WTC11 (cell line): ENCODE measurements around the gene EEFSEC. TPM values are rescaled to one million over a fixed set of nuclear protein-coding genes. Genes with fewer than 3 reads are reported as not detected.

ENCODE experiments used
- ATAC-seq: fragments of 200-7000 bp; cut with Tn5 transposase; 2 replicates; pipeline ENCODE4 v1.10.0; 2021; ENCODE audit warnings: mild to moderate bottlenecking, moderate library complexity
- CTCF ChIA-PET: fragments of 300-600 bp; sonication (Branson Sonifier 250); formaldehyde crosslinking; loops from one replicate; lab custom pipeline; 2021; ENCODE audit warnings: antibody characterized with exemption; lab: Charles Lee
- POLR2A ChIA-PET: fragments of 350-600 bp; sonication (Branson Sonifier 250); formaldehyde crosslinking; loops from one replicate; lab custom pipeline; 2021; ENCODE audit warnings: antibody characterized with exemption; lab: Charles Lee
- DNase-seq: peaks from one replicate; pipeline ENCODE4 v3.0.0; 2021; ENCODE audit warnings: low spot score
- H3K27ac Mint-ChIP-seq: 2 replicates; pipeline ENCODE4 v1.8.0; 2021; ENCODE audit warnings: mixed read lengths
- H3K27me3 Mint-ChIP-seq: 2 replicates; pipeline ENCODE4 v1.8.0; 2021; ENCODE audit warnings: low read depth, mild to moderate bottlenecking, moderate library complexity, mixed read lengths
- H3K36me3 Mint-ChIP-seq: 2 replicates; pipeline ENCODE4 v1.8.0; 2021; ENCODE audit warnings: mixed read lengths
- H3K4me1 Mint-ChIP-seq: 2 replicates; pipeline ENCODE4 v1.8.0; 2022; ENCODE audit warnings: mixed read lengths
- H3K4me3 Mint-ChIP-seq: 2 replicates; pipeline ENCODE4 v1.8.0; 2021; ENCODE audit warnings: mild to moderate bottlenecking, moderate library complexity, mixed read lengths
- H3K9me3 Mint-ChIP-seq: 2 replicates; pipeline ENCODE4 v1.8.0; 2021; ENCODE audit warnings: mixed read lengths
- ATF1 ChIP-seq: sonication (generic); formaldehyde crosslinking; IDR thresholded peaks from 2 replicates; pipeline ENCODE4 v1.8.1; 2023; ENCODE audit warnings: mild to moderate bottlenecking, moderate library complexity, missing genetic modification reagents
- CBFB ChIP-seq: sonication (generic); formaldehyde crosslinking; IDR thresholded peaks from 2 replicates; pipeline ENCODE4 v1.8.1; 2022; ENCODE audit warnings: mild to moderate bottlenecking, low read depth, missing genetic modification reagents
- CREM ChIP-seq: sonication (generic); formaldehyde crosslinking; IDR thresholded peaks from 2 replicates; pipeline ENCODE4 v1.8.1; 2022; ENCODE audit warnings: mild to moderate bottlenecking, missing genetic modification reagents, moderate library complexity
- EMX1 ChIP-seq: fragments of 250-450 bp; sonication (Bioruptor Pico); IDR thresholded peaks from 2 replicates; pipeline ENCODE4 v1.8.0; 2021; ENCODE audit warnings: mild to moderate bottlenecking
- FOXK1 ChIP-seq: sonication (generic); formaldehyde crosslinking; IDR thresholded peaks from 2 replicates; pipeline ENCODE4 v1.8.0; 2022; ENCODE audit warnings: mild to moderate bottlenecking, moderate library complexity, missing genetic modification reagents
- GABPB1 ChIP-seq: sonication (generic); formaldehyde crosslinking; IDR thresholded peaks from 2 replicates; pipeline ENCODE4 v1.8.1; 2023; ENCODE audit warnings: mild to moderate bottlenecking, missing genetic modification reagents
- GRHL2 ChIP-seq: fragments of 250-450 bp; sonication (Bioruptor Pico); IDR thresholded peaks from 2 replicates; pipeline ENCODE4 v1.8.0; 2022; ENCODE audit warnings: mild to moderate bottlenecking, moderate library complexity; ENCODE audit not compliant: insufficient replicate concordance, severe bottlenecking
- JUN ChIP-seq: sonication (generic); formaldehyde crosslinking; IDR thresholded peaks from 2 replicates; pipeline ENCODE4 v1.8.0; 2023; ENCODE audit warnings: mild to moderate bottlenecking, missing genetic modification reagents
- MYBL2 ChIP-seq: sonication (generic); formaldehyde crosslinking; IDR thresholded peaks from 2 replicates; pipeline ENCODE4 v1.8.1; 2023; ENCODE audit warnings: mild to moderate bottlenecking, moderate library complexity, missing genetic modification reagents
- RELA ChIP-seq: sonication (generic); formaldehyde crosslinking; IDR thresholded peaks from 2 replicates; pipeline ENCODE4 v1.8.1; 2022; ENCODE audit warnings: missing genetic modification reagents, mild to moderate bottlenecking, borderline replicate concordance
- SOX15 ChIP-seq: fragments of 250-450 bp; sonication (Bioruptor Pico); IDR thresholded peaks from 2 replicates; pipeline ENCODE4 v1.9.0; 2021; ENCODE audit warnings: mild to moderate bottlenecking
- TP53 ChIP-seq: sonication (generic); formaldehyde crosslinking; IDR thresholded peaks from 2 replicates; pipeline ENCODE4 v1.8.1; 2023; ENCODE audit warnings: mild to moderate bottlenecking, missing genetic modification reagents
- ZNF416 ChIP-seq: fragments of 250-450 bp; sonication (Bioruptor Pico); IDR thresholded peaks from 2 replicates; pipeline ENCODE4 v1.9.0; 2021; ENCODE audit warnings: mild to moderate bottlenecking, inconsistent platforms
- total RNA-seq: library from RNA; stranded (reverse); gene quantifications from 3 replicates; pipeline ENCODE4 v1.2.3, GENCODE V29; 2021
- TF ChIP-seq, protein P1 (sequence below): sonication (generic); formaldehyde crosslinking; IDR thresholded peaks from 2 replicates; pipeline ENCODE4 v1.8.1; 2022; ENCODE audit warnings: low read depth, mild to moderate bottlenecking, moderate library complexity, missing genetic modification reagents, borderline replicate concordance
- TF ChIP-seq, protein P2 (sequence below): fragments of 250-450 bp; sonication (Bioruptor Pico); IDR thresholded peaks from 2 replicates; pipeline ENCODE4 v1.9.0; 2021; ENCODE audit warnings: mild to moderate bottlenecking, borderline replicate concordance
- TF ChIP-seq, protein P3 (sequence below): sonication (generic); formaldehyde crosslinking; IDR thresholded peaks from 2 replicates; pipeline ENCODE4 v1.8.0; 2023; ENCODE audit warnings: missing genetic modification reagents, mild to moderate bottlenecking, borderline replicate concordance
- TF ChIP-seq, protein P4 (sequence below): sonication (generic); formaldehyde crosslinking; IDR thresholded peaks from 2 replicates; pipeline ENCODE4 v1.8.0; 2022; ENCODE audit warnings: missing genetic modification reagents
- TF ChIP-seq, protein P5 (sequence below): sonication (generic); formaldehyde crosslinking; conservative IDR thresholded peaks from 2 replicates; pipeline ENCODE4 v1.8.1; 2023; ENCODE audit warnings: mild to moderate bottlenecking, low read depth, missing genetic modification reagents, moderate library complexity
- TF ChIP-seq, protein P6 (sequence below): sonication (generic); formaldehyde crosslinking; IDR thresholded peaks from 2 replicates; pipeline ENCODE4 v1.8.1; 2023; ENCODE audit warnings: mild to moderate bottlenecking, missing genetic modification reagents, moderate library complexity

The EEFSEC gene
- total RNA-seq, 1 experiment from 2014 or later: 13.7 TPM

DNA sequence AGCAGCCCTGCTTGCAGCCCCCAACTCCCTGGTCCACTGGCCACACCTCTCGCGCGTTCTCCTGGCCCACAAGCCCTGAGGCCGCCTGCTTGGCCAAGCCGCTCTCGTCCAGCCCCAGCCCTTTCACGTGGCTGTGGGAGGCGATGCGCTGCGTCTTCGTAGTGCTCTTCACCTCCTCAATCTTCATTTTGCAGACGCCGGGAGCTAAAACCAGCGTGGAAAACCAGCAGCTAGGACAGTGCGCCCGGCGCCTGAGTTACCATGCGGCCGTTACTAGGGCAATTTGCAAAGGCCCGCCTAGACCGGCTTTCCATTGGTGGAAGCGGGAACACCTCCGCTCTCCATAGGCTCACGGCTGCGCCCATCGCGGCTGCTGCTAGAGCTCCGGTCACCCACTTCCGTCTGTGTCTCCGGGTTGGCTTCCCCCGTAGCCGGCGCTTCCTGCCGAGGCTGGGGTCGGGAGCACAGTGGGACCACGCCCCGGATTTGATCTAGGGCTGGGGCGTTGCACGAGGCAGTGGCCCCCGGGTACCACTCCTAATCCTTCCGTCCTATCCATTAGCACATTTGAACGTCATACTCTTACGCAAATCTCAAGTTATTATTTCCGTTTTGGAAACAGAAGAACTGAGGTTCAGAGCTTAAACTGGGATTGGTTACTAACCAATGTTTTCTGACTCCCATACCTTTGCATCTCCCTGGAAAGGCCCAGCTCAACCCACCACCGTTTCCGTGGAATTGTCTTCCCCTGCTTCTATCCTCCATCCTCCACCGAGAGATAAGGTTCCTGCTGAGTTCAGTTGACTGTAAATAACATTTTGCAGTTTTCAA lies 29.5 kb upstream of the EEFSEC start, which contains the start of gene RUVBL1:
TSS of gene RUVBL1 (minus strand) at position 275 of the 831 bp plus-strand sequence. CDS start at position 187, 88 bp downstream.
- peaks cover 11% of the 10 kb centered on the region for H3K27me3 Mint-ChIP-seq
- peak within 1 kb of the TSS; percentile 95 for H3K27ac Mint-ChIP-seq
- 0 out of 2 replicates have a peak, but pooled peaks cover 7% of the 10 kb centered on the region for H3K9me3 Mint-ChIP-seq
- ATAC-seq (peak; percentile 99), DNase-seq (peak; percentile 98)
- peak within 1 kb of the TSS; percentile 97 for H3K4me3 Mint-ChIP-seq
- peaks cover 11% of the 10 kb centered on the region for H3K36me3 Mint-ChIP-seq
- CTCF ChIA-PET: interaction anchor here (1.0 to 2.4 kb wide), 8 partner anchors 10 to 444 kb away, joined by 3 to 26 read pairs (median 4); partner anchors contain the start of gene EEFSEC
- POLR2A ChIA-PET: interaction anchor here (0.9 to 1.5 kb wide), 3 partner anchors 10 to 30 kb away, joined by 3 to 5 read pairs (median 4); no protein-coding TSS in a partner anchor
- peaks cover 15% of the 10 kb centered on the region for H3K4me1 Mint-ChIP-seq
- TF ChIP-seq EMX1 (CRISPR knock-in tag): no peak
- TF ChIP-seq, protein P1, sequence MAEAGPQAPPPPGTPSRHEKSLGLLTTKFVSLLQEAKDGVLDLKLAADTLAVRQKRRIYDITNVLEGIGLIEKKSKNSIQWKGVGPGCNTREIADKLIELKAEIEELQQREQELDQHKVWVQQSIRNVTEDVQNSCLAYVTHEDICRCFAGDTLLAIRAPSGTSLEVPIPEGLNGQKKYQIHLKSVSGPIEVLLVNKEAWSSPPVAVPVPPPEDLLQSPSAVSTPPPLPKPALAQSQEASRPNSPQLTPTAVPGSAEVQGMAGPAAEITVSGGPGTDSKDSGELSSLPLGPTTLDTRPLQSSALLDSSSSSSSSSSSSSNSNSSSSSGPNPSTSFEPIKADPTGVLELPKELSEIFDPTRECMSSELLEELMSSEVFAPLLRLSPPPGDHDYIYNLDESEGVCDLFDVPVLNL (CRISPR knock-in tag): no peak
- TF ChIP-seq, protein P2, sequence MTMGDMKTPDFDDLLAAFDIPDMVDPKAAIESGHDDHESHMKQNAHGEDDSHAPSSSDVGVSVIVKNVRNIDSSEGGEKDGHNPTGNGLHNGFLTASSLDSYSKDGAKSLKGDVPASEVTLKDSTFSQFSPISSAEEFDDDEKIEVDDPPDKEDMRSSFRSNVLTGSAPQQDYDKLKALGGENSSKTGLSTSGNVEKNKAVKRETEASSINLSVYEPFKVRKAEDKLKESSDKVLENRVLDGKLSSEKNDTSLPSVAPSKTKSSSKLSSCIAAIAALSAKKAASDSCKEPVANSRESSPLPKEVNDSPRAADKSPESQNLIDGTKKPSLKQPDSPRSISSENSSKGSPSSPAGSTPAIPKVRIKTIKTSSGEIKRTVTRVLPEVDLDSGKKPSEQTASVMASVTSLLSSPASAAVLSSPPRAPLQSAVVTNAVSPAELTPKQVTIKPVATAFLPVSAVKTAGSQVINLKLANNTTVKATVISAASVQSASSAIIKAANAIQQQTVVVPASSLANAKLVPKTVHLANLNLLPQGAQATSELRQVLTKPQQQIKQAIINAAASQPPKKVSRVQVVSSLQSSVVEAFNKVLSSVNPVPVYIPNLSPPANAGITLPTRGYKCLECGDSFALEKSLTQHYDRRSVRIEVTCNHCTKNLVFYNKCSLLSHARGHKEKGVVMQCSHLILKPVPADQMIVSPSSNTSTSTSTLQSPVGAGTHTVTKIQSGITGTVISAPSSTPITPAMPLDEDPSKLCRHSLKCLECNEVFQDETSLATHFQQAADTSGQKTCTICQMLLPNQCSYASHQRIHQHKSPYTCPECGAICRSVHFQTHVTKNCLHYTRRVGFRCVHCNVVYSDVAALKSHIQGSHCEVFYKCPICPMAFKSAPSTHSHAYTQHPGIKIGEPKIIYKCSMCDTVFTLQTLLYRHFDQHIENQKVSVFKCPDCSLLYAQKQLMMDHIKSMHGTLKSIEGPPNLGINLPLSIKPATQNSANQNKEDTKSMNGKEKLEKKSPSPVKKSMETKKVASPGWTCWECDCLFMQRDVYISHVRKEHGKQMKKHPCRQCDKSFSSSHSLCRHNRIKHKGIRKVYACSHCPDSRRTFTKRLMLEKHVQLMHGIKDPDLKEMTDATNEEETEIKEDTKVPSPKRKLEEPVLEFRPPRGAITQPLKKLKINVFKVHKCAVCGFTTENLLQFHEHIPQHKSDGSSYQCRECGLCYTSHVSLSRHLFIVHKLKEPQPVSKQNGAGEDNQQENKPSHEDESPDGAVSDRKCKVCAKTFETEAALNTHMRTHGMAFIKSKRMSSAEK (CRISPR knock-in tag): no peak
- no peak for TF ChIP-seq ATF1 (CRISPR knock-in tag)
- TF ChIP-seq MYBL2: no peak; the same call in 1 of the 2 replicates
- TF ChIP-seq TP53 (CRISPR knock-in tag): 0 out of 2 replicates have a peak, but pooled peaks have one; percentile 56
- peak; percentile 84 for TF ChIP-seq GABPB1 (CRISPR knock-in tag)
- TF ChIP-seq, protein P3, sequence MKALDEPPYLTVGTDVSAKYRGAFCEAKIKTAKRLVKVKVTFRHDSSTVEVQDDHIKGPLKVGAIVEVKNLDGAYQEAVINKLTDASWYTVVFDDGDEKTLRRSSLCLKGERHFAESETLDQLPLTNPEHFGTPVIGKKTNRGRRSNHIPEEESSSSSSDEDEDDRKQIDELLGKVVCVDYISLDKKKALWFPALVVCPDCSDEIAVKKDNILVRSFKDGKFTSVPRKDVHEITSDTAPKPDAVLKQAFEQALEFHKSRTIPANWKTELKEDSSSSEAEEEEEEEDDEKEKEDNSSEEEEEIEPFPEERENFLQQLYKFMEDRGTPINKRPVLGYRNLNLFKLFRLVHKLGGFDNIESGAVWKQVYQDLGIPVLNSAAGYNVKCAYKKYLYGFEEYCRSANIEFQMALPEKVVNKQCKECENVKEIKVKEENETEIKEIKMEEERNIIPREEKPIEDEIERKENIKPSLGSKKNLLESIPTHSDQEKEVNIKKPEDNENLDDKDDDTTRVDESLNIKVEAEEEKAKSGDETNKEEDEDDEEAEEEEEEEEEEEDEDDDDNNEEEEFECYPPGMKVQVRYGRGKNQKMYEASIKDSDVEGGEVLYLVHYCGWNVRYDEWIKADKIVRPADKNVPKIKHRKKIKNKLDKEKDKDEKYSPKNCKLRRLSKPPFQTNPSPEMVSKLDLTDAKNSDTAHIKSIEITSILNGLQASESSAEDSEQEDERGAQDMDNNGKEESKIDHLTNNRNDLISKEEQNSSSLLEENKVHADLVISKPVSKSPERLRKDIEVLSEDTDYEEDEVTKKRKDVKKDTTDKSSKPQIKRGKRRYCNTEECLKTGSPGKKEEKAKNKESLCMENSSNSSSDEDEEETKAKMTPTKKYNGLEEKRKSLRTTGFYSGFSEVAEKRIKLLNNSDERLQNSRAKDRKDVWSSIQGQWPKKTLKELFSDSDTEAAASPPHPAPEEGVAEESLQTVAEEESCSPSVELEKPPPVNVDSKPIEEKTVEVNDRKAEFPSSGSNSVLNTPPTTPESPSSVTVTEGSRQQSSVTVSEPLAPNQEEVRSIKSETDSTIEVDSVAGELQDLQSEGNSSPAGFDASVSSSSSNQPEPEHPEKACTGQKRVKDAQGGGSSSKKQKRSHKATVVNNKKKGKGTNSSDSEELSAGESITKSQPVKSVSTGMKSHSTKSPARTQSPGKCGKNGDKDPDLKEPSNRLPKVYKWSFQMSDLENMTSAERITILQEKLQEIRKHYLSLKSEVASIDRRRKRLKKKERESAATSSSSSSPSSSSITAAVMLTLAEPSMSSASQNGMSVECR (CRISPR knock-in tag): no peak
- TF ChIP-seq JUN (CRISPR knock-in tag): no peak
- peak; percentile 38; the same call in 1 of the 2 replicates for TF ChIP-seq FOXK1 (CRISPR knock-in tag)
- no peak for TF ChIP-seq CREM (CRISPR knock-in tag)
- TF ChIP-seq, protein P4, sequence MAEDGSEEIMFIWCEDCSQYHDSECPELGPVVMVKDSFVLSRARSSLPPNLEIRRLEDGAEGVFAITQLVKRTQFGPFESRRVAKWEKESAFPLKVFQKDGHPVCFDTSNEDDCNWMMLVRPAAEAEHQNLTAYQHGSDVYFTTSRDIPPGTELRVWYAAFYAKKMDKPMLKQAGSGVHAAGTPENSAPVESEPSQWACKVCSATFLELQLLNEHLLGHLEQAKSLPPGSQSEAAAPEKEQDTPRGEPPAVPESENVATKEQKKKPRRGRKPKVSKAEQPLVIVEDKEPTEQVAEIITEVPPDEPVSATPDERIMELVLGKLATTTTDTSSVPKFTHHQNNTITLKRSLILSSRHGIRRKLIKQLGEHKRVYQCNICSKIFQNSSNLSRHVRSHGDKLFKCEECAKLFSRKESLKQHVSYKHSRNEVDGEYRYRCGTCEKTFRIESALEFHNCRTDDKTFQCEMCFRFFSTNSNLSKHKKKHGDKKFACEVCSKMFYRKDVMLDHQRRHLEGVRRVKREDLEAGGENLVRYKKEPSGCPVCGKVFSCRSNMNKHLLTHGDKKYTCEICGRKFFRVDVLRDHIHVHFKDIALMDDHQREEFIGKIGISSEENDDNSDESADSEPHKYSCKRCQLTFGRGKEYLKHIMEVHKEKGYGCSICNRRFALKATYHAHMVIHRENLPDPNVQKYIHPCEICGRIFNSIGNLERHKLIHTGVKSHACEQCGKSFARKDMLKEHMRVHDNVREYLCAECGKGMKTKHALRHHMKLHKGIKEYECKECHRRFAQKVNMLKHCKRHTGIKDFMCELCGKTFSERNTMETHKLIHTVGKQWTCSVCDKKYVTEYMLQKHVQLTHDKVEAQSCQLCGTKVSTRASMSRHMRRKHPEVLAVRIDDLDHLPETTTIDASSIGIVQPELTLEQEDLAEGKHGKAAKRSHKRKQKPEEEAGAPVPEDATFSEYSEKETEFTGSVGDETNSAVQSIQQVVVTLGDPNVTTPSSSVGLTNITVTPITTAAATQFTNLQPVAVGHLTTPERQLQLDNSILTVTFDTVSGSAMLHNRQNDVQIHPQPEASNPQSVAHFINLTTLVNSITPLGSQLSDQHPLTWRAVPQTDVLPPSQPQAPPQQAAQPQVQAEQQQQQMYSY (CRISPR knock-in tag): no peak
- no peak for TF ChIP-seq SOX15 (CRISPR knock-in tag)
- TF ChIP-seq CBFB (CRISPR knock-in tag): no peak; the same call in 1 of the 2 replicates
- no peak for TF ChIP-seq GRHL2
- TF ChIP-seq, protein P5, sequence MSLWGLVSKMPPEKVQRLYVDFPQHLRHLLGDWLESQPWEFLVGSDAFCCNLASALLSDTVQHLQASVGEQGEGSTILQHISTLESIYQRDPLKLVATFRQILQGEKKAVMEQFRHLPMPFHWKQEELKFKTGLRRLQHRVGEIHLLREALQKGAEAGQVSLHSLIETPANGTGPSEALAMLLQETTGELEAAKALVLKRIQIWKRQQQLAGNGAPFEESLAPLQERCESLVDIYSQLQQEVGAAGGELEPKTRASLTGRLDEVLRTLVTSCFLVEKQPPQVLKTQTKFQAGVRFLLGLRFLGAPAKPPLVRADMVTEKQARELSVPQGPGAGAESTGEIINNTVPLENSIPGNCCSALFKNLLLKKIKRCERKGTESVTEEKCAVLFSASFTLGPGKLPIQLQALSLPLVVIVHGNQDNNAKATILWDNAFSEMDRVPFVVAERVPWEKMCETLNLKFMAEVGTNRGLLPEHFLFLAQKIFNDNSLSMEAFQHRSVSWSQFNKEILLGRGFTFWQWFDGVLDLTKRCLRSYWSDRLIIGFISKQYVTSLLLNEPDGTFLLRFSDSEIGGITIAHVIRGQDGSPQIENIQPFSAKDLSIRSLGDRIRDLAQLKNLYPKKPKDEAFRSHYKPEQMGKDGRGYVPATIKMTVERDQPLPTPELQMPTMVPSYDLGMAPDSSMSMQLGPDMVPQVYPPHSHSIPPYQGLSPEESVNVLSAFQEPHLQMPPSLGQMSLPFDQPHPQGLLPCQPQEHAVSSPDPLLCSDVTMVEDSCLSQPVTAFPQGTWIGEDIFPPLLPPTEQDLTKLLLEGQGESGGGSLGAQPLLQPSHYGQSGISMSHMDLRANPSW (CRISPR knock-in tag): no peak
- no peak for TF ChIP-seq RELA (CRISPR knock-in tag)
- TF ChIP-seq ZNF416 (CRISPR knock-in tag): no peak
- TF ChIP-seq, protein P6, sequence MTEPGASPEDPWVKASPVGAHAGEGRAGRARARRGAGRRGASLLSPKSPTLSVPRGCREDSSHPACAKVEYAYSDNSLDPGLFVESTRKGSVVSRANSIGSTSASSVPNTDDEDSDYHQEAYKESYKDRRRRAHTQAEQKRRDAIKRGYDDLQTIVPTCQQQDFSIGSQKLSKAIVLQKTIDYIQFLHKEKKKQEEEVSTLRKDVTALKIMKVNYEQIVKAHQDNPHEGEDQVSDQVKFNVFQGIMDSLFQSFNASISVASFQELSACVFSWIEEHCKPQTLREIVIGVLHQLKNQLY (CRISPR knock-in tag): no peak
